Astrocyte (in vitro differentiated cells and primary cell): ENCODE data around the gene VDAC2. TPM values are rescaled to one million over a fixed set of nuclear protein-coding genes. Genes with fewer than 3 reads are reported as not detected.

Source experiments
- DNase-seq: peaks from one replicate; pipeline ENCODE4 v3.0.0-alpha.2; 2010; ENCODE audit warnings: low read depth
- FAIRE-seq: peaks from 2 replicates; lab custom pipeline; 2011; peaks lifted over from hg19 to GRCh38; lab: Jason Lieb, UNC
- H2AFZ ChIP-seq: 2 replicates; pipeline ENCODE4 v1.6.0; 2012; ENCODE audit warnings: low read depth, low read length, inconsistent platforms
- H3K27ac ChIP-seq: 2 replicates; pipeline ENCODE4 v1.5.1; 2011; ENCODE audit warnings: low read depth, low read length, inconsistent platforms
- H3K27me3 ChIP-seq: 2 replicates; pipeline ENCODE4 v1.6.0; 2011; ENCODE audit warnings: low read length, inconsistent platforms; ENCODE audit not compliant: insufficient read depth
- H3K36me3 ChIP-seq: 2 replicates; pipeline ENCODE4 v1.5.1; 2011; ENCODE audit warnings: low read length, inconsistent platforms; ENCODE audit not compliant: insufficient read depth
- H3K4me1 ChIP-seq: 2 replicates; pipeline ENCODE4 v1.5.1; 2011; ENCODE audit warnings: low read length, inconsistent platforms; ENCODE audit not compliant: insufficient read depth
- H3K4me2 ChIP-seq: 2 replicates; pipeline ENCODE4 v1.6.0; 2012; ENCODE audit warnings: low read length, inconsistent platforms
- H3K4me3 ChIP-seq: 2 replicates; pipeline ENCODE4 v1.5.1; 2011; ENCODE audit warnings: low read depth, mild to moderate bottlenecking, low read length, inconsistent platforms; ENCODE audit not compliant: insufficient read depth
- H3K79me2 ChIP-seq: 2 replicates; pipeline ENCODE4 v1.6.0; 2012; ENCODE audit warnings: mild to moderate bottlenecking, low read length, inconsistent platforms; ENCODE audit not compliant: insufficient read depth
- H3K9ac ChIP-seq: 2 replicates; pipeline ENCODE4 v1.6.0; 2012; ENCODE audit warnings: mild to moderate bottlenecking, low read length, inconsistent platforms
- H3K9me3 ChIP-seq: 2 replicates; pipeline ENCODE4 v1.5.1; 2012; ENCODE audit warnings: low read depth, mild to moderate bottlenecking, low read length, inconsistent platforms; ENCODE audit not compliant: insufficient read depth
- H4K20me1 ChIP-seq: 2 replicates; pipeline ENCODE4 v1.6.0; 2012; ENCODE audit warnings: low read length, inconsistent platforms; ENCODE audit not compliant: insufficient read depth
- H3K27ac Mint-ChIP-seq: one replicate; pipeline ENCODE4 v1.8.0; 2021; ENCODE audit warnings: mild to moderate bottlenecking, mixed read lengths; ENCODE audit not compliant: unreplicated experiment
- H3K27me3 Mint-ChIP-seq: one replicate; pipeline ENCODE4 v1.8.0; 2021; ENCODE audit warnings: low read depth, mixed read lengths; ENCODE audit not compliant: unreplicated experiment
- H3K36me3 Mint-ChIP-seq: one replicate; pipeline ENCODE4 v1.8.0; 2021; ENCODE audit warnings: low read depth, mixed read lengths; ENCODE audit not compliant: unreplicated experiment
- H3K4me1 Mint-ChIP-seq: one replicate; pipeline ENCODE4 v1.8.0; 2021; ENCODE audit warnings: low read depth, mixed read lengths; ENCODE audit not compliant: unreplicated experiment
- H3K4me3 Mint-ChIP-seq: one replicate; pipeline ENCODE4 v1.8.0; 2021; ENCODE audit warnings: mild to moderate bottlenecking, moderate library complexity, mixed read lengths; ENCODE audit not compliant: unreplicated experiment
- H3K9me3 Mint-ChIP-seq: one replicate; pipeline ENCODE4 v1.8.0; 2021; ENCODE audit warnings: mild to moderate bottlenecking, mixed read lengths; ENCODE audit not compliant: unreplicated experiment
- EZH2 ChIP-seq: IDR thresholded peaks from 2 replicates; pipeline ENCODE4 v1.6.1; 2012; ENCODE audit warnings: mild to moderate bottlenecking, low read length, inconsistent platforms; ENCODE audit not compliant: insufficient read depth
- total RNA-seq: library from RNA; stranded (reverse); gene quantifications from 2 replicates; pipeline ENCODE4 v1.2.1, GENCODE V29; 2021
- TF ChIP-seq, protein P1 (sequence below): IDR thresholded peaks from 2 replicates; pipeline ENCODE4 v1.5.1; 2011; ENCODE audit warnings: low read depth, mild to moderate bottlenecking, inconsistent platforms, low read length, moderate library complexity; ENCODE audit not compliant: insufficient read depth

VDAC2 gene
- total RNA-seq, 1 donor from 2014 or later = 373 TPM

DNA sequence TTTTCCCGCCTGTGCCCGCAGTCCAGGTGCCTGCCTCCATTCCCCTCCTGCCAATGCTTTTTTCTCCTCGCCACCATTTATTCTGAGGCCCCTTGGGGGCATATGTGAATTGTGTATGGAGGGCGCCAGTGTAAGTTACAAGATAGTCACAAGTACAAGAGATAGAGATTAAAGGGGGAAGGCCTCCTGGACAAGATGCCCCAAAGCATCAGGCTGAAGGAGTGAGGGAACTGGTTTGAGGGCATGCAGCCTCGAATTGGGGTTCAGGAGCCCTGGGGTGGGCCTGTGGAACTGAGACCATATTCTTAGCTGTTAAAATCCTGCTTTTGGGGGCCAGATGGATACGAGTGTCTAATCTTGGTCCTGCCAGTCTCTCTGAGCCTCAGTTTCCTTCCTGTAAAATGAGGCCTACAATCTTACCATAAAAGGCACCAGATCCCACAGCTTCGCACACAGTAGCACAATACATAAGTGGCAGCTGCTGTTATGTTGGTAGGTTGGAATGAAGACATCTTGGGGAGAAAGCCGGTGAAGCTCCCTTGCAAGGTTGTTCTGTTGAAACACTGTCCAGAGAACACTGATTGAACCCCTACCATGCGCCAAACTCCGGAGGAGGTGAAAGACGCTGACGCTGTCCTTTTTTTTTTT, 25.7 kb downstream of the VDAC2 start:
- H3K4me3 Mint-ChIP-seq = peak overlapping the region; percentile 78

DNA sequence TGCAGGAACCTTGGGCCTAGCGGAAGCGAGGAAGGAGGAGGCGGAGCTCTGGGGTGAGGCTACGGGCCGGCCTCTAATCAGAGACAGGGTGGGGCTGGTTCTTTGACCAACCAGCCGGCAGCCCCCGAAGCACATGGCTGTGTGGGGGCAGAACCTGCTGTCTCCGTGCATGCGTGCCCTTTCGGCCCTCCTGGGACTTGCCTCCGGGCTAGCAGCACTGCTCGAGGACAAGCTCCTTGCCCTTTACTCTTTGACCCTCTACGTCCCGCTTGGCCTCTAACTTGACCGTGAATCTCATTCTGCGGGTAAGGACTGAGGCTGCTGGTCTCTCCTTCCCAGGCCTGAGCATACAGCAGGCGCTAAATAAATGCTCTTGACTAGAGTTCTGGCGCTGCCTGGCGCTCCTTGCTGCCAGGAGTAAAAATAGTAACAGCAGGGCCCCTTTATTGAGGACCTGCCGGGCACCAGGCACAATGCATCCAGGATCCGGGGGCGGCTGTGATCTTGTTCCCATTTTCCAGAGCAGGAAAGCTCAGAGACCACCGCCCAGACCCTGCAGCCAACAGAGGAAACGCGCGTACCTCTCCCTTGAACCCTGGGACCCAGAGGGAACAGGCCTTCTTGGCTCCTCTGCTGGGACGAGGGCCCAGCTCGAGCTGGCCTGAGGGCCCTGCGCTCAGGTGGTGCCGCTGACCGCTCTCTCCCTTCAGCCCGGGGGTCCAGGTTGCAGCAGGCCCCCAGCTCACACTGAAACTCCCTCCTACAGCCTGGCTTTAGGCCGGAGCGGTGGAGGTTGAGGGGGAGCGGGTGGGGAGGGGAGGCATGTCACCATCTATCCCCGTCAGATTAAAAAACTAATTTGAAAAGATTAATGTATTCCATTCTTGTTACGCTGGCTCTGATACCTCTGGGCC, 27.8 kb downstream of the VDAC2 start:
- H4K20me1 ChIP-seq = no peaks in the 10 kb centered on the region
- H3K4me3 ChIP-seq = no peak overlapping the region
- H3K36me3 ChIP-seq = no peaks in the 10 kb centered on the region
- H3K27ac ChIP-seq = no peak overlapping the region
- no peaks in the 10 kb centered on the region for H3K9me3 ChIP-seq
- H2AFZ ChIP-seq = no peak overlapping the region
- H3K27me3 Mint-ChIP-seq = peaks cover 17% of the 10 kb centered on the region
- H3K27ac Mint-ChIP-seq = no peak overlapping the region
- H3K9me3 Mint-ChIP-seq = no peaks in the 10 kb centered on the region
- H3K36me3 Mint-ChIP-seq = peaks cover under 1% of the 10 kb centered on the region
- no peak for DNase-seq
- H3K4me1 ChIP-seq = peaks cover 15% of the 10 kb centered on the region
- no peaks in the 10 kb centered on the region for H3K27me3 ChIP-seq
- no peak overlapping the region for H3K9ac ChIP-seq
- no peak for FAIRE-seq
- no peaks in the 10 kb centered on the region for H3K79me2 ChIP-seq
- no peak overlapping the region for H3K4me3 Mint-ChIP-seq
- H3K4me2 ChIP-seq = no peak overlapping the region
- peaks cover under 1% of the 10 kb centered on the region for H3K4me1 Mint-ChIP-seq
- no peak for TF ChIP-seq EZH2
- TF ChIP-seq, protein P1, sequence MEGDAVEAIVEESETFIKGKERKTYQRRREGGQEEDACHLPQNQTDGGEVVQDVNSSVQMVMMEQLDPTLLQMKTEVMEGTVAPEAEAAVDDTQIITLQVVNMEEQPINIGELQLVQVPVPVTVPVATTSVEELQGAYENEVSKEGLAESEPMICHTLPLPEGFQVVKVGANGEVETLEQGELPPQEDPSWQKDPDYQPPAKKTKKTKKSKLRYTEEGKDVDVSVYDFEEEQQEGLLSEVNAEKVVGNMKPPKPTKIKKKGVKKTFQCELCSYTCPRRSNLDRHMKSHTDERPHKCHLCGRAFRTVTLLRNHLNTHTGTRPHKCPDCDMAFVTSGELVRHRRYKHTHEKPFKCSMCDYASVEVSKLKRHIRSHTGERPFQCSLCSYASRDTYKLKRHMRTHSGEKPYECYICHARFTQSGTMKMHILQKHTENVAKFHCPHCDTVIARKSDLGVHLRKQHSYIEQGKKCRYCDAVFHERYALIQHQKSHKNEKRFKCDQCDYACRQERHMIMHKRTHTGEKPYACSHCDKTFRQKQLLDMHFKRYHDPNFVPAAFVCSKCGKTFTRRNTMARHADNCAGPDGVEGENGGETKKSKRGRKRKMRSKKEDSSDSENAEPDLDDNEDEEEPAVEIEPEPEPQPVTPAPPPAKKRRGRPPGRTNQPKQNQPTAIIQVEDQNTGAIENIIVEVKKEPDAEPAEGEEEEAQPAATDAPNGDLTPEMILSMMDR = no peak

More for the DNA sequence above, 25.7 kb downstream of the VDAC2 start:
- Histone ChIP-seq H2AFZ (peak overlapping the region; percentile 58), H3K9me3 (no peaks in the 10 kb centered on the region), H3K27ac (no peak overlapping the region), H3K9ac (no peak overlapping the region), H3K36me3 (peaks cover 10% of the 10 kb centered on the region), H3K4me3 (no peak overlapping the region), H3K4me1 (peaks cover 15% of the 10 kb centered on the region), H3K79me2 (peaks cover 5% of the 10 kb centered on the region), H4K20me1 (peaks cover 12% of the 10 kb centered on the region), H3K27me3 (no peaks in the 10 kb centered on the region), H3K4me2 (peak overlapping the region; percentile 96)
- no peak for FAIRE-seq
- no peaks in the 10 kb centered on the region for H3K9me3 Mint-ChIP-seq
- H3K36me3 Mint-ChIP-seq = peaks cover 15% of the 10 kb centered on the region
- TF ChIP-seq, protein P1 = no peak
- TF ChIP-seq EZH2 = no peak
- peaks cover 6% of the 10 kb centered on the region for H3K27me3 Mint-ChIP-seq
- DNase-seq = no peak
- H3K27ac Mint-ChIP-seq = no peak overlapping the region
- peaks cover 11% of the 10 kb centered on the region for H3K4me1 Mint-ChIP-seq
